22Rv1 (cell line): Measurements from ENCODE around the gene HIVEP3.

Experiments used
- ZFX ChIP-seq: fragments of 450-650 bp; IDR thresholded peaks from 2 replicates; pipeline ENCODE4 v1.6.1; 2017; ENCODE audit warnings: antibody characterized with exemption, borderline replicate concordance
- TF ChIP-seq, protein P1 (sequence below): fragments of 450-650 bp; IDR thresholded peaks from 2 replicates; pipeline ENCODE4 v1.5.1; 2017; ENCODE audit warnings: mild to moderate bottlenecking

DNA sequence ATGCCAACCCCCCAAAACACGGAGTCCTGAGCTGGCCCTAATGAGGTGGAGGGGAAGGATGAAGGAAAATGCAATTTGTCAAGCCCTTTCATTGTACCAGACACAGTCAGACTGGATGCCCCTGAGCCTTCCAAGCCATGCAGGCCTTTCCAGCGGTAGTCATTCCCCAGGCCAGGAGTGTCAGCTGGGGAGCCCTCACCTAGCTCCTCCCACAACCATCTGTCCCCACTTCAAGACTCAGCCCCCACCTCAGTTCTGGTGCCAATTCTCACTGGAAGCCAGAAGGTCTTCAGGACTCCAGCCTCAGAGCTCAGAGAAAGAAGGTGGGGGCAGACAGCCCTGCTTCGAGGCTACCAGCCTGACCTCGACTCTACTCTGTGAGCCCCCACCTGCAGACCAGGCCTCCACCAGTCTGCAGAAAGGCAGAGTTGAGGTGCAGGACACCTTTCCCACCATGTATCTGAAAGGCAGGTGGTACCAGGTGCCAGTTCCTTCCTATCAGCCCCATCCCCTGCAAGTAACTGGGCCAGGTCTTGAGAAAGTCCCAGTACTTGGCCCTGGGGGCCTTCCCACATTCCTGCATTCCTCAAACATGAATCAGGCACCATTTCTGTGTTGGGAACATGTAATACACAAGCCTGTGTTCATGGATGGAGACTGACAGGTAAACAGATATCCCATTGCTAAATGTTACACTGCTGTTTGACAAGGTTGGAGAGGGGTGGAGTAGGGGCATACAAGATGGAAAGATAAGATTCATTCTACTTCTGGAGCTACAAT, 253.7 kb downstream of the HIVEP3 start:
- TF ChIP-seq, protein P1, sequence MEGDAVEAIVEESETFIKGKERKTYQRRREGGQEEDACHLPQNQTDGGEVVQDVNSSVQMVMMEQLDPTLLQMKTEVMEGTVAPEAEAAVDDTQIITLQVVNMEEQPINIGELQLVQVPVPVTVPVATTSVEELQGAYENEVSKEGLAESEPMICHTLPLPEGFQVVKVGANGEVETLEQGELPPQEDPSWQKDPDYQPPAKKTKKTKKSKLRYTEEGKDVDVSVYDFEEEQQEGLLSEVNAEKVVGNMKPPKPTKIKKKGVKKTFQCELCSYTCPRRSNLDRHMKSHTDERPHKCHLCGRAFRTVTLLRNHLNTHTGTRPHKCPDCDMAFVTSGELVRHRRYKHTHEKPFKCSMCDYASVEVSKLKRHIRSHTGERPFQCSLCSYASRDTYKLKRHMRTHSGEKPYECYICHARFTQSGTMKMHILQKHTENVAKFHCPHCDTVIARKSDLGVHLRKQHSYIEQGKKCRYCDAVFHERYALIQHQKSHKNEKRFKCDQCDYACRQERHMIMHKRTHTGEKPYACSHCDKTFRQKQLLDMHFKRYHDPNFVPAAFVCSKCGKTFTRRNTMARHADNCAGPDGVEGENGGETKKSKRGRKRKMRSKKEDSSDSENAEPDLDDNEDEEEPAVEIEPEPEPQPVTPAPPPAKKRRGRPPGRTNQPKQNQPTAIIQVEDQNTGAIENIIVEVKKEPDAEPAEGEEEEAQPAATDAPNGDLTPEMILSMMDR = no peak
- no peak for TF ChIP-seq ZFX
